Uterus (tissue), 4 donors: ENCODE measurements around the gene TRIM52. TPM values are rescaled to one million over a fixed set of nuclear protein-coding genes. Genes with fewer than 3 reads are reported as not detected.
A peak's percentile ranks its signal among the peaks of the same experiment; 100 is the strongest.
"Not testable (repeated sequence)": the region's sequence is repeated elsewhere in the genome, so short reads cannot be mapped to it uniquely, and the experiment has no call there.

Experiments used
- DNase-seq, 2 donors: peaks; one replicate each; pipeline ENCODE4 v3.0.0-alpha.2; 2019 to 2020
- H3K27ac ChIP-seq, 2 donors: fragments of 200-600 bp; sonication (generic); 1 replicate in 1 of 2; 2 replicates in 1 of 2; pipeline ENCODE4 v1.5.1; 2016 to 2018
- H3K27me3 ChIP-seq, 2 donors: fragments of 200-600 bp; sonication (generic); one replicate each; pipeline ENCODE4 v1.5.1; 2018 to 2019; ENCODE audit warnings: control low read depth in 1 of 2
- H3K36me3 ChIP-seq, 2 donors: fragments of 200-600 bp; sonication (generic); one replicate each; pipeline ENCODE4 v1.5.1; 2019; ENCODE audit warnings: control low read depth in 1 of 2
- H3K4me1 ChIP-seq, 2 donors: fragments of 200-600 bp; sonication (generic); one replicate each; pipeline ENCODE4 v1.5.1; 2018 to 2019; ENCODE audit warnings: control low read depth in 1 of 2
- H3K4me3 ChIP-seq, 2 donors: fragments of 200-600 bp; sonication (generic); 1 replicate in 1 of 2; 2 replicates in 1 of 2; pipeline ENCODE4 v1.5.1; 2018 to 2019; ENCODE audit warnings: mild to moderate bottlenecking in 1 of 2
- H3K9me3 ChIP-seq, 2 donors: fragments of 200-600 bp; sonication (generic); one replicate each; pipeline ENCODE4 v1.5.1; 2019; ENCODE audit warnings: control low read depth in 1 of 2
- POLR2A ChIP-seq, 2 donors: fragments of 450-650 bp; IDR thresholded peaks; one replicate each; pipeline ENCODE4 v1.6.1; 2016; ENCODE audit warnings: antibody characterized with exemption in 2 of 2, mild to moderate bottlenecking in 1 of 2, moderate library complexity in 1 of 2
- intact Hi-C: fragments of 100-400 bp; cut with DNase I; formaldehyde crosslinking; loops from one replicate; pipeline ENCODE4 v1.15.1; 2023; ENCODE audit warnings: low total_unique reads
- total RNA-seq, 4 donors: library from RNA; depleted of rRNA in 3 of 4; stranded (reverse); fragments of >200 nt in 3 of 4; gene quantifications; one replicate each; pipeline versions ENCODE4 v1.1.0 to v1.2.4, GENCODE V29; 2014 to 2023
- TF ChIP-seq, protein P1 (sequence below), 4 experiments: fragments of 200-600 bp in 2 of 4; fragments of 450-650 bp in 2 of 4; sonication (generic) in 2 of 4; IDR thresholded peaks; one replicate each; pipeline ENCODE4 v1.5.1; 2016 to 2019; ENCODE audit warnings: antibody characterized with exemption in 4 of 4, mild to moderate bottlenecking in 2 of 4, moderate library complexity in 1 of 4
- donor health status: DM: yes; HTN: yes; CAD: no.

Gene TRIM52
- total RNA-seq, 4 donors from 2014 or later: 1.2 to 22.1 (median 13.9) TPM

- Histone ChIP-seq H3K4me3 (no peak overlapping the region), H3K27ac (no peak overlapping the region), H3K4me1 (no peaks in the 10 kb centered on the region), H3K27me3 (no peaks in the 10 kb centered on the region), H3K9me3 (no peaks in the 10 kb centered on the region), H3K36me3 (no peaks in the 10 kb centered on the region)
- intact Hi-C loops: no loop called here
- no peak for TF ChIP-seq POLR2A (IDR thresholded peaks at IDR 0.05)
- TF ChIP-seq, protein P1, sequence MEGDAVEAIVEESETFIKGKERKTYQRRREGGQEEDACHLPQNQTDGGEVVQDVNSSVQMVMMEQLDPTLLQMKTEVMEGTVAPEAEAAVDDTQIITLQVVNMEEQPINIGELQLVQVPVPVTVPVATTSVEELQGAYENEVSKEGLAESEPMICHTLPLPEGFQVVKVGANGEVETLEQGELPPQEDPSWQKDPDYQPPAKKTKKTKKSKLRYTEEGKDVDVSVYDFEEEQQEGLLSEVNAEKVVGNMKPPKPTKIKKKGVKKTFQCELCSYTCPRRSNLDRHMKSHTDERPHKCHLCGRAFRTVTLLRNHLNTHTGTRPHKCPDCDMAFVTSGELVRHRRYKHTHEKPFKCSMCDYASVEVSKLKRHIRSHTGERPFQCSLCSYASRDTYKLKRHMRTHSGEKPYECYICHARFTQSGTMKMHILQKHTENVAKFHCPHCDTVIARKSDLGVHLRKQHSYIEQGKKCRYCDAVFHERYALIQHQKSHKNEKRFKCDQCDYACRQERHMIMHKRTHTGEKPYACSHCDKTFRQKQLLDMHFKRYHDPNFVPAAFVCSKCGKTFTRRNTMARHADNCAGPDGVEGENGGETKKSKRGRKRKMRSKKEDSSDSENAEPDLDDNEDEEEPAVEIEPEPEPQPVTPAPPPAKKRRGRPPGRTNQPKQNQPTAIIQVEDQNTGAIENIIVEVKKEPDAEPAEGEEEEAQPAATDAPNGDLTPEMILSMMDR (IDR thresholded peaks at IDR 0.05): no peak
- DNase-seq: no peak
Observed at GRCh38 chr5:181212934-181213333, 48.0 kb downstream of the TRIM52 start.

DNA sequence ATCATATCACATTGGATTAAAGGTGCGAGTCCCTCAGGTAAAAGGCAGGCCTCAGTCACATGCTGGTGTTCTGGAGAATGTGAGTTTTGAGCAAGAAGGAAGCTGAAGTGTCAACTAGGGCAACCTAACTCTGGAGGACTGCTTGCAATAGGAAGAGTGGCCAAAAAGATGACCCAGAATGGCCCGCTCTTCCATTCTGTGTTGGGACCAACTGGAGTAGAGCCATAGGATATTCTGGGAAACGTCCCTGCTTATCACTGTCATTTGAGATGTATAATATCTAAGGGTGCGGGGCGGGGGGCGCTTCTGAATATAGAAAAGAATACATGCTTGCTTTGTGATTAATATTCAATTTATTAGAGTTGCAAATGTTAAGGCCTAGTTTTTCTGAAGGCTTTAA lies 48.9 kb downstream of the TRIM52 start:
- H3K9me3 ChIP-seq: no peaks in the 10 kb centered on the region
- intact Hi-C loops: no loop called here
- H3K36me3 ChIP-seq: no peaks in the 10 kb centered on the region
- DNase-seq: no peak
- H3K27ac ChIP-seq: no peak overlapping the region
- no peaks in the 10 kb centered on the region for H3K4me1 ChIP-seq
- TF ChIP-seq, protein P1 (IDR thresholded peaks at IDR 0.05): no peak
- TF ChIP-seq POLR2A (IDR thresholded peaks at IDR 0.05): no peak
- H3K27me3 ChIP-seq: no peaks in the 10 kb centered on the region
- H3K4me3 ChIP-seq: no peak overlapping the region

DNA sequence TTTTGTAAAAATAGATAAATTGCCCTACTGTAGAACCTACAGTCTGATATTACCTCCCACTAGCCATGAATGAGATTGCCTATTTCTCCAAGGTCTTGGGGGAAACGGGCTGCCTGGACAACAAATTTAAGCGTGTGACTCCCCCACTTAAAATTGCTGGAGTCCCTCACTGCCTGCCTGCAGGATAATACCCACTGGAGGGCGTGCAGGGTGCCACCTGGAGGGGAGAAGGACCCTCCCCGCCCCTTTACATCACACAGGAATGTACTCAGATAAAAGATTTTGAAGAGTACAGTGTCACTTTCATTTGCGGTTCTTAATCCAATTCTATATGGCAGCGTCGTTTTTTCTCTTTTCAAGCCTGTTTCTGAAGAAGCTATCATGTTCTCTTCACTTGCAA lies 49.7 kb downstream of the TRIM52 start:
- H3K36me3 ChIP-seq: no peaks in the 10 kb centered on the region
- no peaks in the 10 kb centered on the region for H3K9me3 ChIP-seq
- H3K27ac ChIP-seq: no peak overlapping the region
- H3K4me1 ChIP-seq: no peaks in the 10 kb centered on the region
- intact Hi-C loops: no loop called here
- no peaks in the 10 kb centered on the region for H3K27me3 ChIP-seq
- H3K4me3 ChIP-seq: no peak overlapping the region
- TF ChIP-seq, protein P1 (IDR thresholded peaks at IDR 0.05): no peak
- TF ChIP-seq POLR2A (IDR thresholded peaks at IDR 0.05): no peak
- DNase-seq: no peak

- H3K27ac ChIP-seq, H3K4me1 ChIP-seq, H3K9me3 ChIP-seq, H3K4me3 ChIP-seq, H3K36me3 ChIP-seq, DNase-seq, intact Hi-C loops, H3K27me3 ChIP-seq: not testable (repeated sequence)
Observed at GRCh38 chr5:181210698-181211097, 50.2 kb downstream of the TRIM52 start.

GRCh38 chr5:181210148-181210547 lies 50.8 kb downstream of the TRIM52 start:
- H3K27me3 ChIP-seq, H3K4me3 ChIP-seq, H3K36me3 ChIP-seq, H3K4me1 ChIP-seq, H3K9me3 ChIP-seq, intact Hi-C loops, DNase-seq, H3K27ac ChIP-seq: not testable (repeated sequence)

DNA sequence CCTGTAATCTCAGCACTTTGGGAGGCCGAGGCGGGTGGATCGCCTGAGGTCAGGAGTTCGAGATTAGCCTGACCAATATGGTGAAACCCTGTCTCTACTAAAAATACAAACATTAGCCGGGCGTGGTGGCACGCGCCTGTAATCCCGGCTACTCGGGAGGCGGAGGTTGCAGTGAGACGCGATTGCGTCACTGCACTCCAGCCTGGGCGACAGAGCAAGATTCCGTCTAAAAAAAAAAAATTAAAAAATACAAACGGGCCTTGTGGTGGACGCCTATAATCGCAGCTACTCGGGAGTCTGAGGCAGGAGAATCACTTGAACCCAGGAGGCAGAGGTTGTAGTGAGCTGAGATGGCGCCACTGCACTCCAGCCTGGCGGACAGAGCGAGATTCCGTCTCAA lies 51.9 kb downstream of the TRIM52 start:
- H3K4me3 ChIP-seq, intact Hi-C loops, H3K4me1 ChIP-seq, DNase-seq, H3K27ac ChIP-seq, H3K9me3 ChIP-seq, H3K27me3 ChIP-seq, H3K36me3 ChIP-seq: not testable (repeated sequence)

DNA sequence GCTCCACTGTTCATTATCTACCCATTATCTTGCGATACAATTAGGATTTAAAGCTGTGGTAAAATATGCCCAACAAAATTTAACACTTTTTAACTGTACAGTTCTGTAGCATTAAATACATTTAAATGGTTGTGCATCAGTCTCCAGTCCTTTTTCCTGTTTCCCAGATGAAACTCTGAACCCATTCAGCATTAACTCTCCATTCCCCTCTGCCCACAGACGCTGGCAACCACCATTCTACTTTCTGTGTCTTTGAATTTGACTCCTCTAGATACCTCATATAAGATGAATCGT lies 53.0 kb downstream of the TRIM52 start:
- DNase-seq: no peak
- Histone ChIP-seq H3K27me3 (no peaks in the 10 kb centered on the region), H3K4me3 (peak overlapping the region in 1 of 2 donors; percentile 44), H3K27ac (peak overlapping the region; percentile 85 to 91), H3K9me3 (no peaks in the 10 kb centered on the region), H3K36me3 (no peaks in the 10 kb centered on the region), H3K4me1 (no peaks in the 10 kb centered on the region)
- intact Hi-C loops: no loop called here
- no peak for TF ChIP-seq POLR2A (IDR thresholded peaks at IDR 0.05)
- TF ChIP-seq, protein P1 (IDR thresholded peaks at IDR 0.05): no peak
